SIG-M5 (cell line): ENCODE data around the gene BTN3A1.
"Not testable (repeated sequence)": the region's sequence is repeated elsewhere in the genome, so short reads cannot be mapped to it uniquely, and the experiment has no call there.

ENCODE experiments used
- DNase-seq: peaks from one replicate; lab custom pipeline; 2025; lab: John Stamatoyannopoulos, UW

The BTN3A1 gene

GRCh38 chr6:26401987-26402658 lies at the start of gene BTN3A1:
Gene BTN3A1, plus strand, starts transcription at chr6:26402275. Its CDS starts 3,289 bp downstream, at chr6:26405564.
- DNase-seq: no peak

DNA sequence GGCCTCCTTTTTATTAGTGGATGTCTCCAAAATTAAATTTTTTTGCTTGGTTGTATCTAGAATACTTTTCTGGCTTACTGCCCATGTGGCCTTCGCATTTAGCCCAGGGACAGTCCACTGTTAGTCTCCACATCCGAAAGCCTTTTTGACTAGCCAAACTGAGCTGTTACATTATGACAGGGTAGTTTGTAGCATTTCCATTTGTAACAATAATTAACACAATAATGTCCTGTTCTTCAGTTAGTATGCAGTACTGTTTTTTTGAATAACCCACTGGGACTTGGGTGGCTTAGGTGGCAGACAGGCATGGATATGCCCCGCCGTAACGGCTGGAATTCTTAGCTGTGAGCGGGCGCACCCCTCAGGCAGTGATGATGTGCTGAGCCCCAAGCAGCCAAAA lies 49.8 kb upstream of the BTN3A1 start:
- DNase-seq: no peak

GRCh38 chr6:26354162-26354561 lies 47.9 kb upstream of the BTN3A1 start:
- DNase-seq: no peak

GRCh38 chr6:26355366-26355765 lies 46.7 kb upstream of the BTN3A1 start:
- no peak for DNase-seq

- DNase-seq: not testable (repeated sequence)
Observed at GRCh38 chr6:26357543-26357942, 44.5 kb upstream of the BTN3A1 start.

DNA sequence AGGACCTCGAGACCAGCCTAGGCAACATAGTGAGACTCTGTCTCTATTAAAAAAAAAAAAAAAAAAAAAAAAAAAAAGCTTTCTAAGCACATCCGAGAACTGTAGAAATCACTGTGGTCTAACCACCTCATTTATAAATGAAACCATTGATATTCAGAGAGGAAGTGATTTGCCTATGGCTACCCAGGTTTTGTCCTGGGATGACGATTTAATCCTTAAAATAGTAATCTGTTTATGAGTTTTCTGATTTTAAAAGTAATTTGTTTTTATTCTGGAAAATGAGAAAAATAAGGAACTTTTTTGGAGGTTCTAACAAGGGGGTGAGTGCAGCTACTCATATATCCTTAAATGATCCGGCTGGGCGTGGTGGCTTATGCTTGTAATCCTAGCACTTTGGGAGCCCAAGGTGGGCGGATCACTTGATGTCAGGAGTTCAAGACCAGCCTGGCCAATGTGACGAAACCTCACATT lies 43.5 kb upstream of the BTN3A1 start:
- no peak for DNase-seq

DNA sequence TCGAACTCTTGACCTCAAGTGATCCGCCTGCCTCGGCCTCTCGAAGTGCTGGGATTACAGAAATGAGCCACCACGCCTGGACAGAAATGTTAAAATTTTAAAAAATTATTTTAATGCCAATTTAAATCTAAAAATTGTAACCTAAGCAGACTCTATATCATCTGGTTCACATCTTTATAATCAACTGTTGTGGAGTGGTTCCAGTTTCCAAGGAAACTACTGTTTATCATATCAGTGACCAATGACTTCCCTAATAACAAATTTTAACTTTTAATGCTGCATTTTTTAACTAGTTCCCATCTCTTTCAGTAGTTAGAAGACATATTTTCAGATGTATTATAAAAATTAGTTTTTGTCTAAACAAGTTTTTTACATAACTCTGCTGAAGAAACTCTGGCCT lies 42.3 kb upstream of the BTN3A1 start:
- DNase-seq: no peak

DNA sequence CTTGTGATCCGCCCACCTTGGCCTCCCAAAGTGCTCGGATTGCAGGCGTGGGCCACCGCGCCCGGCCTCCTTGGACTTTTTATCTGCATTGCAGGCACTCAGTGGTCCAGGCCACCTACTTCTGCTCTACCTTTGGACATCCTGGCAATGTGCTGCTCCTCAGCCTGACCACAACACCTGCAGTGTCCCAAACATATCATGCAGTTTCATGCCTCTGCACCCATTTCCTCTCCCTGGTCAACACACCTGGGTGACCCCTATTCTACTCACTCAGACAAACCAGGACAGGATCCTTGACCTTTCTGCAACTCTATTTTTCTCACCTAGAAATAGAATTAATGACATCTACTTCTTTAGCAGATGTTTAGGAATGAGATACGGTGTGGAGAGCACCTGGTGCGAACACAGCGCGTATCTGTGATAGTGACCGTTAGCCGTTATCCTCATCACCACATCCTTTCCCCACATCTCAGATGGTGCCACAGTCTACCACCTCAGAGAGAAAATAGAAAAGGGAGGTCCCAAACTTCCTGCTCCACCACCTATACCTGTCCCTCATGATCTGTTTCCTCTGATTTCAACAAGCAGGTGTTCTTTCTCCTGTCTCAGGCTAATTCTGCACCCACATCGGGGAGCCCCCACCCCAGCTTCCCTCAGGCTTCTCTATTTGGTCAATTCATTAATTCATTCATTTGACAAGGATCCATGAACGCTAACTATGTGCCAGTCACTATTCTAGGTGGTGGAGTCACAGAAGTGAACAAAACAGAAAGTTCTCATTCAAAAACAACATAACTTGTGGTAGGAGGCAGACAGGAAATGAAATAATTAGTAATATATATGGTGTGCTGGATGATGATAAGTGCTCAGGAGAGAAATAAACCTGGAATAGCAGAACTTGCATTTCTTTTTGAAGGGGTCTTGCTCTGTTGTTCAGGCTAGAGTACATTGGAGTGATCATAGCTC lies 41.3 kb upstream of the BTN3A1 start:
- DNase-seq: no peak

- no peak for DNase-seq
Observed at GRCh38 chr6:26361544-26361943, 40.5 kb upstream of the BTN3A1 start.

DNA sequence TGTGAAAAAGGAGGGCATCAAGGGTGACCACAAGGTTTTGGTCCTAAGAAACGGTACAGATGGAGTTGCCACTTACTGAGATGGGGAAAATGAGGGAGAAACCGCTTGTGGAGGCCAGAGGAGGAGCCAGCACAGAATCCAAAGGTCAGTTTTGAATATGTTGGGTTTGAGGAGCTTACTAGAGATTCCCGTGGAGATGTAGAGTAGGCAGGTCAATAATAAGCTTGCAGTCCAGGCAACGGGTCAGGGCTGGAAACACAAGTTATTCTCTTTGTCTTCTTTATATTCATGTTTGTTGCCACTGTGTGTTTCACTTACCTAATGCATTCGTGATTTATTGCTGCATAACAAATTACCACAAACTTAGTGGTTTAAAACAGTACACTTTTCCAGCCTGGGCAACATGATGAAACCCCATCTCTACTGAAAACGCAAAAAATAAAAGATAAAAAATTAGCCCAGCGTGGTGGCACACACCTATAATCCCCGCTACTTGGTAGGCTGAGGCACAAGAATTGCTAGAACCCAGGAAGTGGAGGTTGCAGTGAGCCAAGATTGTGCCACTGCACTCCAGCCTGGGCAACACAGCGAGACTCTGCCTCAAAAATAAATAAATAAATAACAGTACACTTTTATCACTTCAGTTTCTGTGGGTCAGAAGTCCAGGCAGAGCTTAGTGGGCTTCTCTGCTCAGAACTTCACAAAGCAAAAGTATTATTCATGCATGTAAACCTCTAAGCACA lies 39.8 kb upstream of the BTN3A1 start:
- no peak for DNase-seq

- DNase-seq: no peak
Observed at GRCh38 chr6:26362836-26363220, 39.2 kb upstream of the BTN3A1 start.

- no peak for DNase-seq
Observed at GRCh38 chr6:26363882-26364701, 38.0 kb upstream of the BTN3A1 start.

DNA sequence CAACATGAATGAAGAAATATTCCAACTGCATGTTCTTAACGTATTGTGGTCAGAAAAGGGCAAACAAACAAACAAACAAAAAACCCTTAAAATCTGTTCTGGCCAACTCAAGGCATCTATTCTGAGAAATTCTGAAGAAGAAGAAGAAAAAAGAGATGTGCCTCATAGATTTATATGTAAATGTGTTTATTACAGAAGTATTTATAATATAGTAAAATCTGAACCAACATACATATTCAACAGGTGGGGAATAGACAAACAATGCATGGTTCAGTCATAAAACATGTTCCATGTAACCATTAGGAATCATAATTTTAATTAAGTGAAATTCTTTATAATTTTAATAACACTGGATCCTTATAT lies 36.5 kb upstream of the BTN3A1 start:
- DNase-seq: no peak

- no peak for DNase-seq
Observed at GRCh38 chr6:26366504-26366903, 35.6 kb upstream of the BTN3A1 start.

DNA sequence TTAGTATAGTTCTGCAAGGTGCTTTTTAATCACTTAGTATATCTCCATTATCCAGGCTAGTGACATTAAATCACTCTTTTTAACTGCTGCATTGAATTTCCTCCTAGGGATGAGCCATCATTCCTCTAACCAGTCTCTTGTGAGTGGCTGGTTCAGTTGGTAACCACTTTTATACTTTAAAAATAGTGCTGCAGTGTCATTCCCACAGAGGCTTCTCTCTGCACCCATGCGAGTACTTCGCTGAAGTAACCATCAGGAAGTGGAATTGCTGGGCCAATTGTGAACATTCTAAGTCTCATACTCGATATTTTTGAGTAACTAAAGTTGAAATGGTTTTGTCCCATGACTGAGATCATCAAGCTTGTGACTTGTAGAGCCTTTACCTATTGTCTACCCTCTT lies 35.0 kb upstream of the BTN3A1 start:
- DNase-seq: no peak

GRCh38 chr6:26371813-26372212 lies 30.3 kb upstream of the BTN3A1 start:
- not testable (repeated sequence) for DNase-seq

- DNase-seq: no peak
Observed at GRCh38 chr6:26372308-26373144, 29.5 kb upstream of the BTN3A1 start.

GRCh38 chr6:26375270-26375669 lies 26.8 kb upstream of the BTN3A1 start:
- DNase-seq: no peak

- no peak for DNase-seq
Observed at GRCh38 chr6:26377719-26378118, 24.4 kb upstream of the BTN3A1 start.

DNA sequence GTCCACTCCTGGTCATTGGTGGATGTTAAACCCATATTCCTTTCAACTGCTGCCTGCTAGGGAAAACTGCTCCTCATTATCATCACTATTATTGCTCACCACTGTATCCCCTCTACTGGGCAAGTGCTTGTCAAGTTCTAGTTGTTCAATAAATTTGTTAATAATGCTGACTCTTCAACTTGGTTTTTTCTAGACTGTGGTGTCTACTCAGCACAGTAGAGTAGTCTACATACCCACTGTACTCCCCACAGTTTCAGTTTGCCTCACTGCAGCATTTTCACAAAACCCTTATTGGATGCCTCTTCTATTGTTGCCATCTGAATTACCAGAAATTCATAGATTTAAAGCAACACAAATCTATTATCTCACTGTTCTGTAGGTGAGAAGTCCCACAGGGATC lies 23.9 kb upstream of the BTN3A1 start:
- DNase-seq: not testable (repeated sequence)

GRCh38 chr6:26379292-26379691 lies 22.8 kb upstream of the BTN3A1 start:
- no peak for DNase-seq
